CD4-positive, alpha-beta T cell treated with Interleukin-21 for 1 hour (primary cell): Measurements from ENCODE around the gene ZMAT2.
"Not testable (repeated sequence)": the region's sequence is repeated elsewhere in the genome, so short reads cannot be mapped to it uniquely, and the experiment has no call there.

ENCODE experiments used
- DNase-seq: peaks from one replicate; pipeline ENCODE4 v3.0.0-alpha.2; 2020

ZMAT2 gene, protein sequence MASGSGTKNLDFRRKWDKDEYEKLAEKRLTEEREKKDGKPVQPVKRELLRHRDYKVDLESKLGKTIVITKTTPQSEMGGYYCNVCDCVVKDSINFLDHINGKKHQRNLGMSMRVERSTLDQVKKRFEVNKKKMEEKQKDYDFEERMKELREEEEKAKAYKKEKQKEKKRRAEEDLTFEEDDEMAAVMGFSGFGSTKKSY

DNA sequence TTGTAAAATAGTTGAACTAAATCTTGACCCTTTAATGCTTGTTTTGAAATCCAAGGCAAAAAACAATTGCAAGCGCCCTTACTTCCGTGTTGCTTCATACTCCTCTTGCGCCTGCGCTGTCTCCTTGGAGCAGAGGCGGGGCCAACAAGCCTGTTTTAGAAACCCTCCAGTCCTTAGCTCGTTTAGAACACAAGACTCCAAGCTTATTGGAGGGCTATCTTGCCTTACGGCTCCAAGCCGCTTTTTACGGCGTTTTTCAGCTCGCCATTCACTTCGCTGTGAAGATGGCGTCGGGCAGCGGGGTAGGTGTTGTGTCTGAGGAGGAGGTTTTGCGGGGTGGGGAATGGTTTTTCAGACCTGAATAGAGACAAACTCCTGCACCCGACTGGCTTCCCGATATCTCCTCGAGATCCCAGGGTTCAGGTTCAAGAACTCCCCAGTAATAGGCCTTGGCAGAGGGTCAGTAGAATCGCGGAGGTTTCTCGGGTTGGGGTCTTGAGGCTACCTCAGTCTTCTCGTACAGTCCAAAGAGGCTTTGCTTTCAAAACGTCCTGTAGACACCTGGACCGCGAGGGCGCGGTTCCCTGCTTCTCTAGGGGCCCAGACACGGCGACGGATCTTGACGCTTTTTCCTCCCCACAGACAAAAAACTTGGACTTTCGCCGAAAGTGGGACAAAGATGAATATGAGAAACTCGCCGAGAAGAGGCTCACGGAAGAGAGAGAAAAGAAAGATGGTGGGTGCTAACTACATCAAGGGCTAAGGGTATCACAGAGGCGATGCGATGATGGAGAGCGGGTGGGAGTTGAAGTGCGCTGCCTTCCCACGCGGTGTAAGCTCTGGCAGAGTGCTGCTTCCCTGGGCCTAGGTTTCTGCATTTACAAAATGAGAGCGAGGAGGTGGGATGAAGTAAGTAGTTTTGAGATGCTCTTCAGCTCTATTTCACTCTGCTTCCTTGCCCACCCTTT lies at the start of gene ZMAT2:
ZMAT2 (plus strand) TSS at position 271 of the 968 bp plus-strand sequence; CDS start at position 285, 14 bp downstream.
- DNase-seq: peak; percentile 97

DNA sequence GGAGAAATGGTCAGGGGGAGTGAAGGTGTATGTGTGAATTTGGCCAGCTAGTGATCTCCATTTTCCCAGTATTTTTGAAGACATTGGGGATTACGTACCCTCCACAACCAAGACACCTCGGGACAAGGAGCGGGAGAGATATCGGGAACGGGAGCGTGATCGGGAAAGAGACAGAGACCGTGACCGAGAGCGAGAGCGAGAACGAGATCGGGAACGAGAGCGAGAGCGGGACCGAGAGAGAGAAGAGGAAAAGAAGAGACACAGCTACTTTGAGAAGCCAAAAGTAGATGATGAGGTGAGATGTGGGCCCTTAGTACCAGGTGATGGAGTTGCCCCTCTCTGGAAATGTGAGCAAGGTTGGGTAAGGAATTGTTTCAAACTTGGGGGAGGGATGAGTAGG lies 41.4 kb upstream of the ZMAT2 start:
- no peak for DNase-seq

DNA sequence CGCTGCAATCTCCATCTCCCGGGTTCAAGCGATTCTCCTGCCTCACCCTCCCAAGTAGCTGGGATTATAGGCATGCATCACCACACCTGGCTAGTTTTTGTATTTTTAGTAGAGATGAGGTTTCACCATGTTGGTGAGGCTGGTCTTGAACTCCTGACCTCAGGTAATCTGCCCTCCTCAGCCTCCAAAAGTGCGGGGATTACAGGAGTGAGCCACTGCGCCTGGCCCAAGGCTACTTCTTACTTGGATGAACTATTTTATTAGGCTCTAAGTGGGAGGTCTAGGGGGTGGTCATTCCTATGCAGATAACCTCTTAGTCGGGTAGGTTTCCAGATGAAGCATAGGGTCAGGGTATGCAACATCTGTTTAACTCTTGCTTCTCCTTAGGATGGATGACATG lies 39.9 kb upstream of the ZMAT2 start:
- DNase-seq: not testable (repeated sequence)

DNA sequence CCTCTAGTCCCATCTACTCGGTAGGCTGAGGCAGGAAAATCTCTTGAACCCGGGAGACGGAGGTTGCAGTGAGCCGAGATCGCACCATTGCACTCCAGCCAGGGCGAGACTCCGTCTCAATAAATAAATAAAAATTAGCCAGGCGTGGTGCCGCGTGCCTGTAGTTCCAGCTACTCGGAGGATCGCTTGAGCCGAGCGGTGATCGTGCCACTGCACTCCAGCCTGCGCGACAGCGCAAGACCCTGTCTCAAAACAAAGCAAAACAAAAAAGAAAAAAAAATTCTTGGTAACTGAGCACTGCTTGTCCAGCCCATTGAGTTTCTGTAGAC lies 36.3 kb upstream of the ZMAT2 start:
- DNase-seq: no peak

DNA sequence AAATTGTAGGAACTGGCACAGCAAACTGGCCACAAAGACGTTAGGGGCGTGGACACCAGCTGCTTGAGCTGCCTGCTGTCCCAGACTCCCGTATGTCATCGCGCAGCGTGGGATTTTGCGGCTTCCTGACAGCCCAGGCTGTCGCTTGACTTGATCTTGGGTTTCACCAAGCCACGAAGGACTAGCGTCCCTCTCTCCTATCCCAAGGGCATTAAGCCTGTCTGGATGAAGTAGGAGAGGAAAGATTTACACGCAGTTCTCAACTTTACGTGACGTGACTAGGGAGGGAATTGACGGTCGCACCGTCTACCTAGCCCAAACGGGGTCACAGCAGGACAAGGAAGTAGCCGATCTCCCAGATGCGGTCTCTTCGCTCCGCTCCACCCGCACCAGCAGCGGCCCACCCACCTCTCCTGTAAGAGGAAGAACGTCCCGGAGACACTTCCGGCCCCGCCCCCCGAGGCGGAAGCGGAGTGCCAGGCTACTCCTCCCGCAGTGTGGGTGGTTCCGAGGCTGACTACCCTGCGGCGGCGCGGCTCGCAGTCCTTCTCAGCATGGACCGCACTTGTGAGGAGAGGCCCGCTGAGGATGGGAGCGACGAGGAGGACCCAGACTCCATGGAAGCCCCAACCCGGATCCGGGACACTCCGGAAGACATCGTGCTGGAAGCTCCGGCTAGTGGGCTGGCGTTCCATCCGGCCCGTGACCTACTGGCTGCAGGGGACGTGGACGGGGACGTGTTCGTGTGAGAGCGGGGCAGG lies 35.7 kb upstream of the ZMAT2 start, which contains the start of gene WDR55:
WDR55 (plus strand) TSS at position 546 of the 761 bp plus-strand sequence; CDS start at position 555, 9 bp downstream.
- DNase-seq: peak; percentile 94

DNA sequence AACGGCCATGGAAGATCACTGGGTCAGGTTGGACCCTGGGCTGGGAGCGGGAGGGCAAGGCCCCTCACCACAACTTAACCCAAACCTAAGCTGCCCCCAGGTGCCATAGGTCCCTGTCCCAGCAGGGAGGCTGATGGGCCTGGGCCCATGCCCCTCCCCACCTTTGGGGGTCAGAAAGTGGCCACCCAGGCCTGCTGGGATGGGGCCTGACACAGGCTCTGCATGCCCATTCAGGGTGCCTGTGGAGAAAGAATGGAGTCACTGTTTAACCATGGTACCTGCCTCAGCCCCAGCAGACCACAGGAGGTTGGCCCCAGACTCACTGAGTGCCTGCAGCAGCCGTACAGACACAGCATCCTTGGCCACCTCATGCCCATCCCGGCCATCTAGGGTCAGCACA lies 29.2 kb upstream of the ZMAT2 start:
- DNase-seq: not testable (repeated sequence)

DNA sequence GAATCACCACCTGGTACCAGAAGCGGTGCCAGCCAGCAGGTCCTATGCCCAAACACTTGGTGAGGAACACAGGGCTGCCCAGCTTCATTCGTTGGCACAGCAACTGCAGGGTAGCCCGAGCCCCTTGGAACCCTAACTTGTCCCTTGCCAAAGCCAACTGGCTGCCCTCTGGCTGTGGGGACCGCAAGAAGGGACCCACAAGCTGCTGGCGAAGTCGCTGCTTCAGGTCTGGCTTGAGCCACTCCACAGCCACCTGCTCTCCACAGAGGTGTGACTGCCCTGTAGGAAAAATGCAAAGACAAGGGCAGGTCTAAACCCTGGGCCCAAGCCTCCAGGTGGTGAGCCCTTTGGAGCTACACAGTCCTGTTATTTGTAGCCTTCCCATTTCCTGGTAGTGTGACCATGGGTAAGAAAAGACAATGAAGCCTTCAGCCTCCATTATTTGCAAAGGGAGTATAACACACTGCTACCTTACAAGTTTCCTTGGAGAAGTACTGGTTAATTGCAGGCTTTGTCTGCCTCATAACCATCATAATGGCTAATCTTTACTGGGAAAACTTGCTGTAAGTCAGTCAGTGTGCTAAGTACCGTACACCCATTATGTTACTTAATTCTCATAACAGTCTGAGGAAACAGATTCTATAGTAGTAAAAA lies 28.6 kb upstream of the ZMAT2 start:
- DNase-seq: no peak

DNA sequence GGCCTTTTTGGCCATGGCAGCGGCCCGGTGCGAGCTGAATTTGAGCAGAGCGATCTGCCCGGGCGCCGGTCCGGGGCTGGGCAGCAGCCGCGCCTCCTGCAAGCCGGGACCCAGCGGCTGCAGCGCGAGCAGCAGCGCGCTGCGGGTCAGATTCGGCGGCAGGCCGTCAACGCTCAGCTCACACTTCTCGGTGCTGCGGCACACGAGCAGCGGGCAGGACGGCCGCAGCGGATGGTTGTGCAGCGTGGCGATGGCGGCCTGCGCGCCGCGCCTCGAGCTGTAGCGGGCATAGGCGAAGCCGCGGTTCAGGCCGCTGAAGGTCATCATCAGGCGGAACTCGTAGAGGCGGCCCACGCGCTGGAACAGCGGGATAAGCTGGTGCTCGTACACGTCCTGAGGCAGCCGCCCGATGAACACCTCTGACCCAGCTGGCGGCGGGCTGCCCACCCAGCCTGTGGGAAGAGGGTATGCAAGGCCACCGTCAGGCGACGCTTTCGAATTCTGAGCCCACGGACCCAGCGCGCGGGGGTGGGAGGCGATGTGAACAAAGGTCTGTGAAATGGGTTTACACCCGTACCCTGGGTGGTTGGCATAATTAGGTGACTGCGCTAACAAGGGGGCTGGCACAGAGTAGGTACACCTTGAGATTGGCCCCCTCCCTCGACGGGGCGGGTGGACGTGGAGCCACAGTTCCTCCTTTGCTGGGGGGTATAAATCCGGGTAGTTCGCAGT lies 27.6 kb upstream of the ZMAT2 start:
- no peak for DNase-seq

DNA sequence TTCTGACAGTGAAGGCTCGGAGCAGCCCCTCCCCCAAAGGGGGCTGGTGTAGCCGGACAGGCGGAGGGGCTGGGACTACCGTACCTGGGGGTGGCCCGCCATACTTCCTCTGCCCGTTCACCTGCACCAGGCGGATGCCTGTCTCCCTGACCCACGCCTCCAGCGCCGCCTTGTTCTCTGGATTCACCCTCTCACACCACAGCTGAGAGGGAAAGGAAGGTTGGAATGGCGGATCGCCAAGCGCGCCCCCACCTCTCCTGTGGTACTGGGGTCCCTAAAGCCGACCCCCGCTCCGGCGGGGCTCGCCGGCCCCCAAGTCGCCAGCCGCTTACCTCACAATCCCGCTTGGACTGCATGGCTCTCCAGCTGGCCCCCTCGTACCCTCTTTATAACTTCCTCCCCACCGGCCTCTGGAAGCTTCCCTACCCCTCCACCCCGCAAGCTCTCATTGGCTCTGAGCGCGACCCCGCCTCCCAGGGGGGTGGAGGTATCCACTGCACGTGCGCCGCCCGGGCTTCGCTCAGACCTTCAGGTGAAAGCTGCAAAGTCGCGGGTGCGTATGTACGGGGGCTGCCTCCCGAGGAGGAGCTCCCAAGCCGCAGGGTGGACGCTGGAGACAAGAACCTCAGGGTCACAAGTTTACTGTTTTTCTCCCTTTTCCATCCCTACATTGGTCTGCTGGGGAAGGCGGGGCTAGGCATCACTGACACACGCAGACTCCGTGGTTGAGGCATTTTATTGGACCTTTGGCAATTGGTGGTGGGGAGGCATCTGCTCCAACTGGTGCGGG lies 26.9 kb upstream of the ZMAT2 start, which contains the start of gene DND1:
DND1 (minus strand) TSS at position 390 of the 790 bp plus-strand sequence; CDS start at position 356, 34 bp downstream.
- DNase-seq: no peak

DNA sequence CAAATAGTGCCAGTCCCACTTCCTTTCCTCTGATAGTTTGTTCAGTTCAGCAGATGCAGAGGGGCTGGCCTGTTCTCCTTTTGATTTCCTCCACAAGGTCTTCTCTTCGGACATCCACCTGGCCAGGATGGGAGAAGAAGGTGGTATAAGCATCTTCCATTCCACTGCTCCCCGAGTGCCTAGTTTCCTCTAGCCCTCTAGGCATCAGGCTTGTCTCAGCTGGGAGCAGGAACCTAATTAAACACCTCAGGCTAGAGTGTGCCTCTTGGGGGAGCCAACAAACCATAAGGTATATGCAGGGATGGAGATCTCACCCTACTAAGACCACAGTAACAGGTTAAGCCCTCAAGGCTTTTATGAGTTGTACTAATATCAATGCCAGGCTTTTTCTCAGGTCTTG lies 26.0 kb upstream of the ZMAT2 start:
- DNase-seq: no peak

DNA sequence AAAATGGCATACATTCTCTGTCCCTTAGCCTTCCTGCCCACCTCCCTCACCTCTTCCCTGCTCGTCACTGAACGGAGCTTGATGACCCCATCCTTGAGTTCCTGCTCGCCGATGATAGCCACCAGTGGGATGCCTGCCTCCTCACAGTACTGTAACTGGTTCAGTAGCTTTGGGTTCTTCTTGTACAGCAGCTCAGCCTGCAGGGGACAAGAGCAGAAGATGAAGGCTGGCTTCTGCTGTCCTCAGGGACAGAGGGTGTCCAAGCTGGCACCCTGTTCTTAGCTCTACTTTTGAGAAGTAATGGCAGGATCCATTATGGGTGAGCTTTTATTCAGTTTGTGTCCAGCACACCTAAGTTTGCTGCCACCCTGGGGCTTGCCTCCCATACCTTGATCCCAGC lies 25.6 kb upstream of the ZMAT2 start:
- DNase-seq: no peak

DNA sequence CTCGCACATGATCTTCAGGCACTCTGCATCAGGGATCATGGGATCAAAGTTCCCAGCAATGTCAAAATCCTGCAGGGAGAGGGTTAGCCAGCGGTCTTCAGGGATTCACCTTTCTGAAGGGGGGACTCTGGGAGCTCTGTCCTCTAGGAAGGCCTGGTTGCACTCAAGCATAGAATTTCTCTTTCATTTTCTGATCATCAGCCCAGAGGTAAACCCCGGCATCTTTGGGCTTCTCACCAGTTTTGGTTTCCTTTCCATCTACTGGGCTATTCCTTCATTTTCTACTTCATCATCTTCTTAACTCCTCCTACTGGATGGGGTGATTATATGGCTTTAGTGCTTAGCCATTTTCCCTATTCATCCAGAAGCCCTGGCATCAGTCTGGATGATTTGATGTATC lies 22.3 kb upstream of the ZMAT2 start:
- DNase-seq: no peak

DNA sequence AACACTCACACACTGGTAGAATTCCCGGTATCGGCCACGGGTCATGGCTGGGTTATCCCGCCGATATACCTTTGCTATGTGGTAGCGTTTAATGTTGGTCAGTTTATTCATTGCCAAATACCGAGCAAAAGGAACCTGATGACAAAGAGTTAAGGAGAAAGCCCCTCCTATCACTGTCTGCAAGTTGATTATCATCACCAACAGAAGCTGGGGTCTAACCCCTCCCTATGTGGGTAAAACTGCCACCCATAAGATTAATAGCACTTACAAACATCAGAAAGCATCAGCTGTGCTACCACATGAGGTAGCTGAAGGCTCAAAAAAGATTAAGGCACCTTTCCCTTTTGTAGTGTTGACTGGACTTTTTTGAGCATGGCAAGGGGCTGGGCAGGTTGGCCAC lies 21.3 kb upstream of the ZMAT2 start:
- no peak for DNase-seq

DNA sequence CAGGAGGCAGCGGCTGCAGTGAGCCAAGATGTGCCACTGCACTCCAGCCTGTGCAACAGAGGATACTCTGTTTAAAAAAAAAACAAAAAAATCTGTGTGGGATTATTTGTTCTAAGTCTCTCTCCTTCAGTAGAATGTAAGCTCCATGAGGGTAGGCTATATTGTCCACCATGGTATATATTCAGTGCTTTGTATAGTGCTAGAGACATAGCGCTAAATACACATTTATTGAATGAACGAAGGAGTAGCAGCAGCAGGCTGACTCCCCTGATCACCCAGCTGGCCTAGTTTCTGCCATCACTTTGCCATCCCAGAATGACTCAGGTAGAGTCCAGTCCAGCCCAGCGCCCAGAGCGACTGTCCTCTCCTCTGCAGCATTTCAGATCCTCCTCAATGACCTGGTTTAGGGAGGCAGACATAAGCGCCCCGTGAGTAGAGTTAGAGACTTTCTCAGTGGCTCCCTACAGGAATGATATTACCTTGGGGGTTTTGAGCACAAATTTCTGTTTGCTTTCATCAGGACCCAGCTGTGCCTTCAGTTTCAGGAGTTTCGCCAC lies 9.8 kb upstream of the ZMAT2 start:
- no peak for DNase-seq

DNA sequence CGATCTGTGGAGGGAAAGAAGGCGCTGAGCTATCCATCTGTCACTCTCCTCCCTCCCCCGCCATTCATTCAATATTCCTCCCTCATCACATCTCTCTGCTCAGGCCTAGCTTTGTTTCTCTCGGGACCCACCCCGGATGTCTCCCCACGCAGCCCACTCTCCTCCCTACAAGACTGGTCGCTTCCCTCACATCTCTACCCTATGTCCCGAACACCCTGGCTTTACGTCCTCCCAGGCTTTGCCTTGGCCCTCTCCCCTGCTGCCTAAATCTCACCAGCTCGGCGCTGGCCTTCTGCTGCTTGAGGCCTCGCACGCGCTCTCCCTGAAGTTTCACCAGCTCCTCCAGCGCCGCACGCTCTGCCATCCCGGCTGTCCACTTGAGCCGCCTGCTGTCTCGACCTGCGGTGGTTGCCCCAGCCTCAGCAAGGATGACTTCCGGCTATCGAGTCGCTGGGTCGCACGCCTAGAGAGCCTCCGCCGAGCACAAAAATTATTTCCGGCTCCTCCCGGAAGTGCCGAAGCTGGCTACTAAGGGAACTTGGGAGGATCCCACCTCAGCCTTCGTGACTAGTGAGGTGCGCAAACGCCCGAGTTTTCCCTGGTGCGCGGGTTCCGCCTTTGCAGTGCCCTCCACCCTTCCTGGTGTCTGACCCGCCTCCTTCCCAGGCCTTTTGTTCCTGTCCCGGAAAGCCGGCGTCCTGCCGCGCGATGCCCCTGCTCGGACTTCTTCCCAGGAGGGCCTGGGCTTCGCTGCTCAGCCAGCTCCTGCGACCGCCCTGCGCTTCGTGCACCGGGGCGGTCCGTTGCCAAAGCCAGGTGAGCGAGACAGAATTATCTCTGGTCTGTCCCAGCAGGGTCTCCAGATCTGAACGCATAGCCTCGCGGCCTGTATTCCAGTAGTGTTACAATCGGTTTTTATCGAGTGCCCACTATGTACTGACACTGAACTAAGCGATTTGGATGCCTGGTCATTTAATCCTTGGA lies 9.0 kb upstream of the ZMAT2 start, which contains the start of the genes HARS1 and HARS2:
HARS1 (minus strand) TSS at position 430 of the 984 bp plus-strand sequence; CDS start at position 364, 66 bp downstream.
HARS2 (plus strand) TSS at position 515 of the 984 bp plus-strand sequence; CDS start at position 709, 194 bp downstream.
- DNase-seq: peak; percentile 89

DNA sequence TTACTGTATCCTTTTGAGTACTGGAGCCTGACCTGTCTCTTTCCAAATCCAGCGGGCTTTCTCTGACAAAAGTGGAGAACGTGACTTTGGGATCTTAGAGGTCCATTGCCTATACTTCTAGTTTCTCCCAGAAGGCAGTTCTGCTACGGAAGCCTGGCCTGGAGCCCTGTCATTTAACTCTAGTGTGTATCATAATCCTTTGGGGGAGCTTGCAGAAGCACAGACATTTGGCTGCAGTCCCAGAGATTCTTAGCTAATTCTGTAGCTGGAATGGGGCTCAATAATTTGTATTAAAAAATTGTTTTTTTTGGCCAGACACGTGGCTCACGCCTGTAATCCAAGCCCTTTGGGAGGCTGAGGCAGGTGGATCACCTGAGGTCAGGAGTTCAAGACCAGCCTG lies 6.0 kb upstream of the ZMAT2 start:
- DNase-seq: no peak

DNA sequence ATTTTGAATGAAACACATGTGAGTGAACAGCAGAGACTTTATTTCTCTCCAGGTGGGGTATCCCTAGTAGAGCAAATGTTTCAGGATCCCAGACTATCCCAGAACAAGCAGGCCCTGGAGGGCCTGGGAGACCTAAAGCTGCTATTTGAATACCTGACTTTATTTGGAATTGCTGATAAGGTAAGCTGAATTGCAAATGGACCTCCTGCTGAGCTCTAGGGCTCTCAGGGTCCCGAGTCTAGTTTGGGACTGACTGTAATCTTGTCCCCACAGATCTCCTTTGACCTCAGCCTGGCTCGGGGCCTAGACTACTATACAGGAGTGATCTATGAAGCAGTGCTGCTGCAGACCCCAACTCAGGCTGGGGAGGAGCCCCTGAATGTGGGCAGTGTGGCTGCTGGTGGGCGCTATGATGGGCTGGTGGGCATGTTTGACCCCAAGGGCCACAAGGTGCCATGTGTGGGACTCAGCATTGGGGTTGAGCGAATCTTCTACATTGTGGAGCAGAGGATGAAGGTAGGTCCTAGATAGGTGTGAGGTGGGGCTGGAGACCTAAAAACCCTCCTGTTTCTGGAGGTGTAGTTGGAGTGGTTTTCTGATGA lies 3.3 kb upstream of the ZMAT2 start:
- DNase-seq: no peak

DNA sequence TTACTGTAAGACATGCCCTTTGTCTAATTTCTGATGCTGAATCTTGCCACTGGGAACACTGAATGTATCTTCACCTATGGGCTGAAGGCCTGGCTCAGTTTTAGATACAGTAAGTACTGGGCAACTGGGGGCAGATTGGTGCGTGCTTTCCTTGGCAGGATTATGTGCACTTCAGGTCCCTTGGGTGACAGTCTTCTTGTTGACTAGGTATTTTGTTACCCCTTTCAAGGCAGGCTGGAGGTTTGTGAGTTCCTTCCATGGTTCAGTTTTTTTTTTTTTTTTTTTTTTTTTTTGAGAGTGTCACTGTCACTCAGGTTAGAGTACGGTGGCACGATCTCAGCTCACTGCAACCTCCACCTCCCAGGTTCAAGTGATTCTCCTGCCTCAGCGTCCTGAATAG lies 7.6 kb downstream of the ZMAT2 start:
- DNase-seq: no peak

DNA sequence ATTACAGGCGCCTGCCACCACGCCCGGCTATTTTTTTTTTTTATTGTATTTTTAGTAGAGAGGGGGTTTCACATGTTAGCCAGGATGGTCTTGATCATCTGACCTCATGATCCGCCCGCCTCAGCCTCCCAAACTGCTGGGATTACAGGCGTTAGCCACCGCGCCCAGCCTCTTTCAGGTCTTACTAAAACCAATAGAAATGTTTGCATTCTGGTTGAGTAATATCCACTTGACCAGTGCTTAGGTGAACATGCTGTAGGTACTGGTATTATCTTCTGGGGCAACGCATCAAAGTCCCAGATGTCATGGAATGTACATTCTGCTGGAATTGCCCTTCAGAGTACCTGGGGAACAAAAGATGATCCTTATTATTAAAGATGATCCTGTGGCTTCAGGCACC lies 8.5 kb downstream of the ZMAT2 start:
- DNase-seq: not testable (repeated sequence)
